ENCODE data around the gene TPRA1. TPM values are rescaled to one million over a fixed set of nuclear protein-coding genes. Genes with fewer than 3 reads are reported as not detected.

The TPRA1 gene
- total and polyA plus RNA-seq, 9 donors, result 19.1 to 27.9 (median 22.0) TPM

DNA sequence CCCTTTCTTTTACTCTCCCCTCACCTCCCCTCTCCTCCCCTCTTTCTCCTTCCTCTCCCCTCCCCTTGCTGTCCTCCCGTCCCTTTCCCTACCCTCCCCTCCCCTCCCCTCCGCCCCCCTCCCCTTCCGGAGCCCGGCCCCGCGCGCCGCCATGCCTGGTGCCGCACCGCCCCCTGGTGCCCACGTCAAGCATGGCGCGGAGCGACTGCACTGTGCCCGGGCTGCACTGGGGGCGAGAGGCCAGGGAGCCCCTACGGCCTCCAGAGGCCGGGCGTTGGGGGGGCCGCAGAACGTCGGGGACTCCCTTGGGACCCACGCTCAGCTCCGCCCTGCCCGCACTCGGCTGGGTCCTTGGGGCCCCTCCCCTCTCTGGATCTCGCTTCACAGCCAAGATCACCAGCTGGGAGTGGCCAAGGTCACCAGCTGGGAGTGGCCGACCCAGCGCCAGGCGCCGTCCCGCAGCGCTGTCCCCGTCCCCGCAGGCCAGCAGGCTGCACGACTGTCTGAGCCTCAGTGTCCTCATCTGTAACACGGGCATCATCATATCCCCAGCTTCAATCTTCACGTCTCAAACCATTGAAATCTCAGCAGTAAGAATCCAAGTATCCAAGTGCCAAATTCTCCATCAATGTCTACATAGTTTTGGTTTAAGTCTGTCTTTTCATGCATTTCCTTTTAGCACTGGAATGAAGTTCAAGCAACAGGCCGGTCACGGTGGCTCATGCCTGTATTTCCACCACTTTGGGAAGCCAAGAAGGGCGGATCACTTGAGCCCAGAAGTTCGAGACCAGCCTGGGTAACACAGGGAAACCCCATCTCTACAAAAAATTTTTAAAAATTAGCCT, 42.5 kb downstream of the TPRA1 start:
- peaks cover 28% of the 10 kb centered on the region for H3K4me1 ChIP-seq (ENCODE audit: control insufficient read depth, insufficient read depth, low read length)
- WGBS (ENCODE audit: insufficient coverage), result 5% methylated on average over 34 of the region's 42 CpGs
- peak overlapping the region; percentile 57 for H3K4me3 ChIP-seq (ENCODE audit: low read length)
- H3K27me3 ChIP-seq (ENCODE audit: control insufficient read depth, insufficient read depth, low read length), result no peaks in the 10 kb centered on the region
- H3K36me3 ChIP-seq (ENCODE audit: control insufficient read depth, insufficient read depth, low read length), result no peaks in the 10 kb centered on the region
- H3K9me3 ChIP-seq (replicated peaks; ENCODE audit: control insufficient read depth, low read depth, low read length), result no peaks in the 10 kb centered on the region
- H3K27ac ChIP-seq (ENCODE audit: low read length), result no peak overlapping the region
- peak; percentile 76 for DNase-seq

DNA sequence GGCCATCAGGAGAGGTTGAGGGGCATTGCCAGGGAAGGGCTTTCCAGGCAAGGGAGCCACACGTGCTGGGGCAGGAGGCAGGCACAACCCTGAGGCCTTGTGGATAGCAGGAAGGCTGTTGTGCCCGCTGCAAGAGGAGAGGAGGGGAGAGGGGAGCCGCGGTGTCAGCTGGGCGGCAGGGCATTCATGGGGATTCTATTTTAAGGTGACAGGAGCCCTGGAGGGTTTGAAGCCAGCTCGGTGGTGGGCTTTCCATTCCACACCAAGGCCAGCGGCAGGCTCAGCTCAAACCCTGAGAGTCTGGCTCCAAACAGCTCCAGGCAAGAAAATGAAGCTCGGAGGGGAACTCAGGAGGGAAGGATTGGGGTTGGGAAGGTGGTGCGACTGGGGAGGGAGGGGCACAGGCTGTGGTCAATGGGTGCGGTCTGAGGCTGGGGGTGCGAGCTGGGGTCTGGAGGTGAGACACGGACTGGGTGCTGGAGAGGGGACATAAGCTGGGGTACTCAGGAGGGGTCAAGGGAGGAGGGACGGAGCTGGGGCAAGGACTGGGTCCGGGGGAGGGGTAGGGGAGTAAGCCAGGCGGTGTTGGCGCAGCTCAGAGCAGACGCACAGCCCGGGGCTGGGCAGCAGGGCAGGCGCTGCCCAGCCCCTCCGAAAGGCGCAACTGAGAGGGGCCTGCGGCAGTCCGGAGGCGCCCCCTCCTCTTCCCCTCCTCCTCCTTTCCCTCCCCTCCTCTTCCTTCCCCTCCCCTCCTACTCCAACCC, 43.4 kb downstream of the TPRA1 start:
- Histone ChIP-seq H3K36me3 (ENCODE audit: control insufficient read depth, insufficient read depth, low read length) (no peaks in the 10 kb centered on the region), H3K27ac (ENCODE audit: low read length) (peak overlapping the region; percentile 59), H3K27me3 (ENCODE audit: control insufficient read depth, insufficient read depth, low read length) (no peaks in the 10 kb centered on the region), H3K4me3 (ENCODE audit: low read length) (peak overlapping the region; percentile 35), H3K9me3 (replicated peaks; ENCODE audit: control insufficient read depth, low read depth, low read length) (no peaks in the 10 kb centered on the region), H3K4me1 (ENCODE audit: control insufficient read depth, insufficient read depth, low read length) (peaks cover 28% of the 10 kb centered on the region)
- peak; percentile 31 for DNase-seq
- 18% methylated on average over 16 of the region's 24 CpGs for WGBS (ENCODE audit: insufficient coverage)

GRCh38 chr3:127546554-127546953, 44.0 kb downstream of the TPRA1 start:
- H3K27me3 ChIP-seq (ENCODE audit: control insufficient read depth, insufficient read depth, low read length), result no peaks in the 10 kb centered on the region
- no peaks in the 10 kb centered on the region for H3K36me3 ChIP-seq (ENCODE audit: control insufficient read depth, insufficient read depth, low read length)
- no peak for DNase-seq
- H3K4me3 ChIP-seq (ENCODE audit: low read length), result no peak overlapping the region
- WGBS (ENCODE audit: insufficient coverage), result 66% methylated on average over 3 of the region's 6 CpGs
- H3K9me3 ChIP-seq (replicated peaks; ENCODE audit: control insufficient read depth, low read depth, low read length), result no peaks in the 10 kb centered on the region
- H3K27ac ChIP-seq (ENCODE audit: low read length), result peak overlapping the region; percentile 59
- peaks cover 28% of the 10 kb centered on the region for H3K4me1 ChIP-seq (ENCODE audit: control insufficient read depth, insufficient read depth, low read length)

DNA sequence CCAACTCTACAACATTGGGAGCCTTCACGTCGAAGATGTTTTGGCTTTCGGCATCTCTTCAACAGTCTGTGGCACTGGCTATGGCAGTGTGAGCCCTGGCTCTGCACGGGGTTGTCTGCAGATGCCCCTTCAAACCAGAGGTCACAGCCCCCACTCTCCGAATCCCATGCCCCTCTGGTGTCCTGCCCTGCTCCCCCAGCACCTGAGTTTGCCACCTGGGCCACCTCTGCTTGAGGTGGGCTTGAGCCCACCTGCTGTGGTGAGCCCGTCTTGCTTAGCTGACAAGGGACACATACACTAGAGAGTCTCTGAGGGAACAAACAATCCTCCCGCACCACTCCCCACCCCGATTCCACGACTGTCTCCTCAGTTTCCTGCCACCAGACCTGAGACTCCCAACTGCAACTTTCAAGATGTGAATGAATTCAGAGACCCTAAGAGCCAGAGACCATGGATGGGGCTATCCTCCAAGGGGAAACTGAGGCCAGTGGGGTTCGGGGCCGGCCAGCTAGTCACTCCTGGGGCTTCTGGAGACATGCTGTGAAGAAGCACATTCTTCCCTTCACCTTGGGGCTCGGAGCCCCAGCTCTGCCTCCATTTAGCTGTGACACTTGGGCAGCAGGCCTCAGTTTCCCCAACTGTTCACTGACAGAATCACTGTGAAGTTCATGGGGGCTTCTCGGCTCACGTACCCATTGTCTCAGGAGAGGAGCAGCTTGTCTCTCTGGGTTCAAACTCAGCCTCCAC, 44.6 kb downstream of the TPRA1 start:
- Histone ChIP-seq H3K9me3 (replicated peaks; ENCODE audit: control insufficient read depth, low read depth, low read length) (no peaks in the 10 kb centered on the region), H3K36me3 (ENCODE audit: control insufficient read depth, insufficient read depth, low read length) (no peaks in the 10 kb centered on the region), H3K27me3 (ENCODE audit: control insufficient read depth, insufficient read depth, low read length) (no peaks in the 10 kb centered on the region), H3K4me3 (ENCODE audit: low read length) (no peak overlapping the region), H3K4me1 (ENCODE audit: control insufficient read depth, insufficient read depth, low read length) (peaks cover 25% of the 10 kb centered on the region), H3K27ac (ENCODE audit: low read length) (no peak overlapping the region)
- 78% methylated on average over 8 of the region's 14 CpGs for WGBS (ENCODE audit: insufficient coverage)
- no peak for DNase-seq

DNA sequence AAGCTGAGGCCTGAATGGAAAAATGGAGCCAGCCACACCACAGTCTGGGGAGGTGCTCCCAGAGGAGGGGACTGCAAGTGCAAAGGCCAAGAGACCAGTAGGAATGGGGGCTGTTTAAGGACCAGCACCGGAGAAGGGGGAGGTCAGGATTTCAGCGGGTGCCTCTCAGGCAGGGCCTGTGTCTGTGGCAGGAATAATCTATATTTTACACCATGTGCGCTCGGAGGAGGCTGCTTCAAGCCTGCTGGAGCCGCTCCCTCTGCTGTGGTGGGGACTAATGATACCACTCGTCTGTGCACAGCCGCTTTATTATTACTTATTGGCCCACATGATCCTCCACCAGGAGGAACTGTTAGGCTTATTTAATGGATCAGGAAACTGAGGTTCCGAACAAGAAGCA, 45.3 kb downstream of the TPRA1 start:
- Histone ChIP-seq H3K4me1 (ENCODE audit: control insufficient read depth, insufficient read depth, low read length) (peaks cover 24% of the 10 kb centered on the region), H3K27me3 (ENCODE audit: control insufficient read depth, insufficient read depth, low read length) (no peaks in the 10 kb centered on the region), H3K9me3 (replicated peaks; ENCODE audit: control insufficient read depth, low read depth, low read length) (no peaks in the 10 kb centered on the region), H3K27ac (ENCODE audit: low read length) (no peak overlapping the region), H3K4me3 (ENCODE audit: low read length) (no peak overlapping the region), H3K36me3 (ENCODE audit: control insufficient read depth, insufficient read depth, low read length) (no peaks in the 10 kb centered on the region)
- DNase-seq, result no peak
- 86% methylated on average over 1 of the region's 8 CpGs for WGBS (ENCODE audit: insufficient coverage)

GRCh38 chr3:127544803-127545201, 45.7 kb downstream of the TPRA1 start:
- WGBS (ENCODE audit: insufficient coverage), result 61% methylated on average over 9 of the region's 9 CpGs
- Histone ChIP-seq H3K36me3 (ENCODE audit: control insufficient read depth, insufficient read depth, low read length) (no peaks in the 10 kb centered on the region), H3K27ac (ENCODE audit: low read length) (no peak overlapping the region), H3K27me3 (ENCODE audit: control insufficient read depth, insufficient read depth, low read length) (peaks cover under 1% of the 10 kb centered on the region), H3K4me3 (ENCODE audit: low read length) (no peak overlapping the region), H3K4me1 (ENCODE audit: control insufficient read depth, insufficient read depth, low read length) (peaks cover 24% of the 10 kb centered on the region), H3K9me3 (replicated peaks; ENCODE audit: control insufficient read depth, low read depth, low read length) (no peaks in the 10 kb centered on the region)
- DNase-seq, result no peak

DNA sequence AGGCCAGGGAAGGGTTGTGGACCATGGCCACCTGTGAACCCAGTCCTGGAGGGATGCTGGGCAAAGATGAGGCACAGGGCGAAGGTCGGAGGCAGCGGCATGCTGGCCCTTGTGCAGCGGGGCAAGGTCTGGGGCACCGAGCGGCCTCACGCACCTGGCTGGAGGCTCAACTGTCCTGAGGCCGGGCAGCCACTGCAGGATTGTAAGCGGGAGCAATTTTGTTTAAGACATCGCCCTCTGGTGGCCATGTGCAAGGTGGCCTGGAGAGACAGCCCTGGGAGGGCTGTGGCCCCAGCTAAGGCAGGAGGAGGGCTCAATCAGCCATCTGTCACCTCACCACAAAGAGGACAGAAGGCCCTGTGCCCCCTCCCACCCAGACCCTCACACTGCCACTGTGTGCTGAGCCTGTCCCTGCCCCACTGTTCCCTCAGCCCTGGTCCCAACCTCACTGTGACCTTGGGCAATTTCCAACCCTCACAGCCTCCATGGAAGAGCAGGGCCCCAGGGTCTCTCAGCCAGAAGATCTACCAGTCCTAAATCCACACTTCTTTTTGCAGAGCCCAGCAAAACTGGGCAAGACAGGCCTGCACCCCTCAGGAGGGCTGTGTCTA, 46.2 kb downstream of the TPRA1 start:
- peak; percentile 71 for DNase-seq
- Histone ChIP-seq H3K4me1 (ENCODE audit: control insufficient read depth, insufficient read depth, low read length) (peaks cover 24% of the 10 kb centered on the region), H3K36me3 (ENCODE audit: control insufficient read depth, insufficient read depth, low read length) (no peaks in the 10 kb centered on the region), H3K27ac (ENCODE audit: low read length) (no peak overlapping the region), H3K27me3 (ENCODE audit: control insufficient read depth, insufficient read depth, low read length) (peaks cover 4% of the 10 kb centered on the region), H3K4me3 (ENCODE audit: low read length) (no peak overlapping the region), H3K9me3 (replicated peaks; ENCODE audit: control insufficient read depth, low read depth, low read length) (no peaks in the 10 kb centered on the region)
- 23% methylated on average over 10 of the region's 10 CpGs for WGBS (ENCODE audit: insufficient coverage)

DNA sequence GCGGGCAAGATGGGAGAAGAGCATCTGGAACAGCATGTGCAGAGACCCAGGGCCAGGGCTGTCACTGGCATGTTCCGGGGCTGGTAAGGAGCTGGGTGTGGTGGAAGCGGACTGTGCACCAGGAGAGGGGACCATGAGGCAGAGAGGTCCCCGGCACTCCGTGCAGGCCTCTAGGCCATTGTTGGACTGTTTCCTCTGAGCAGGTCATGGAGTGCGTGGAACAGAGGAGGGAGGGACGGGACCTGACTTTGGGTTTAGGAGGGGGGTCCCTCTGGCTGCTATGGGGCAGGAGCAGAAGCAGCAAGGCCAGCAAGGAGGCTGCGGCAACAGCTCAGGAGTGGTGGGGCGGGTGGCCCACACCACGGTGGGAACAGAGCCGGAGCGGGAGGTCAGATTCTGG, 47.1 kb downstream of the TPRA1 start:
- Histone ChIP-seq H3K27ac (ENCODE audit: low read length) (no peak overlapping the region), H3K4me3 (ENCODE audit: low read length) (no peak overlapping the region), H3K36me3 (ENCODE audit: control insufficient read depth, insufficient read depth, low read length) (no peaks in the 10 kb centered on the region), H3K9me3 (replicated peaks; ENCODE audit: control insufficient read depth, low read depth, low read length) (no peaks in the 10 kb centered on the region), H3K27me3 (ENCODE audit: control insufficient read depth, insufficient read depth, low read length) (peaks cover 6% of the 10 kb centered on the region), H3K4me1 (ENCODE audit: control insufficient read depth, insufficient read depth, low read length) (peaks cover 24% of the 10 kb centered on the region)
- DNase-seq, result no peak
- 90% methylated on average over 12 of the region's 12 CpGs for WGBS (ENCODE audit: insufficient coverage)

DNA sequence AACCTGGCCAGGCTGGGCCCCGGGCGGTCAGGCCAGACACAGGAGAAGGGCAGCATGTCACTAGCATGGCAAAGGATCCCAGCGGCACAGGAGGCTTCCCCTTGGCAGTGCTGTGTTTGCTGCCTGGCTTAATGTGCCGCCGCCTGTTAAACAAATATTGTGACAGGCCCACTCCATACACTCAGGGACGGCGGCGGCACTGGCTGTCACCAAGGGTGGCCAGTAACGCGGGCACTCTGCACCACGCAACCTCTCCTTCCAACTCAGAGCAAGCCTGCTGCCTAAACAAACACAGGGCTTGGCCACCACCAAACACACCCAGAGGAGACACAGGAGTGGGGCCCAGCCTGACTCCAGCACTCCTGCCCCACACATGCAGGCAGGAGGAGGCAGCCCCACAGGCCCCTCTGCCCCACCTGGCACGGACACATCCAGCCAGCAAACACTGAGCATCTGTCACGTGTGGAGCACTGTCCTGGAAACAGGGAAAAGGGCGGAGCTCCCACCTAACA, 48.0 kb downstream of the TPRA1 start:
- Histone ChIP-seq H3K27ac (ENCODE audit: low read length) (no peak overlapping the region), H3K36me3 (ENCODE audit: control insufficient read depth, insufficient read depth, low read length) (no peaks in the 10 kb centered on the region), H3K9me3 (replicated peaks; ENCODE audit: control insufficient read depth, low read depth, low read length) (no peaks in the 10 kb centered on the region), H3K4me1 (ENCODE audit: control insufficient read depth, insufficient read depth, low read length) (peaks cover 17% of the 10 kb centered on the region), H3K4me3 (ENCODE audit: low read length) (no peak overlapping the region), H3K27me3 (ENCODE audit: control insufficient read depth, insufficient read depth, low read length) (peaks cover 9% of the 10 kb centered on the region)
- 85% methylated on average over 13 of the region's 14 CpGs for WGBS (ENCODE audit: insufficient coverage)
- DNase-seq, result no peak
